AG10803 (cell line): Measurements from ENCODE around the gene CPEB3.

Experiments
- DNase-seq: peaks from one replicate; pipeline ENCODE4 v3.0.0; 2010; ENCODE audit warnings: low read depth
- H3K4me3 ChIP-seq: 2 replicates; pipeline ENCODE4 v1.5.1; 2011; ENCODE audit warnings: mild to moderate bottlenecking, low read length, control low read depth
- TF ChIP-seq, protein P1 (sequence below): conservative IDR thresholded peaks from 2 replicates; pipeline ENCODE4 v1.5.1; 2011; ENCODE audit warnings: mild to moderate bottlenecking, low read length, control low read depth, inconsistent platforms

CPEB3 gene

GRCh38 chr10:92102601-92103213, 188.2 kb downstream of the CPEB3 start:
- H3K4me3 ChIP-seq: no peak overlapping the region
- TF ChIP-seq, protein P1, sequence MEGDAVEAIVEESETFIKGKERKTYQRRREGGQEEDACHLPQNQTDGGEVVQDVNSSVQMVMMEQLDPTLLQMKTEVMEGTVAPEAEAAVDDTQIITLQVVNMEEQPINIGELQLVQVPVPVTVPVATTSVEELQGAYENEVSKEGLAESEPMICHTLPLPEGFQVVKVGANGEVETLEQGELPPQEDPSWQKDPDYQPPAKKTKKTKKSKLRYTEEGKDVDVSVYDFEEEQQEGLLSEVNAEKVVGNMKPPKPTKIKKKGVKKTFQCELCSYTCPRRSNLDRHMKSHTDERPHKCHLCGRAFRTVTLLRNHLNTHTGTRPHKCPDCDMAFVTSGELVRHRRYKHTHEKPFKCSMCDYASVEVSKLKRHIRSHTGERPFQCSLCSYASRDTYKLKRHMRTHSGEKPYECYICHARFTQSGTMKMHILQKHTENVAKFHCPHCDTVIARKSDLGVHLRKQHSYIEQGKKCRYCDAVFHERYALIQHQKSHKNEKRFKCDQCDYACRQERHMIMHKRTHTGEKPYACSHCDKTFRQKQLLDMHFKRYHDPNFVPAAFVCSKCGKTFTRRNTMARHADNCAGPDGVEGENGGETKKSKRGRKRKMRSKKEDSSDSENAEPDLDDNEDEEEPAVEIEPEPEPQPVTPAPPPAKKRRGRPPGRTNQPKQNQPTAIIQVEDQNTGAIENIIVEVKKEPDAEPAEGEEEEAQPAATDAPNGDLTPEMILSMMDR: no peak
- no peak for DNase-seq

DNA sequence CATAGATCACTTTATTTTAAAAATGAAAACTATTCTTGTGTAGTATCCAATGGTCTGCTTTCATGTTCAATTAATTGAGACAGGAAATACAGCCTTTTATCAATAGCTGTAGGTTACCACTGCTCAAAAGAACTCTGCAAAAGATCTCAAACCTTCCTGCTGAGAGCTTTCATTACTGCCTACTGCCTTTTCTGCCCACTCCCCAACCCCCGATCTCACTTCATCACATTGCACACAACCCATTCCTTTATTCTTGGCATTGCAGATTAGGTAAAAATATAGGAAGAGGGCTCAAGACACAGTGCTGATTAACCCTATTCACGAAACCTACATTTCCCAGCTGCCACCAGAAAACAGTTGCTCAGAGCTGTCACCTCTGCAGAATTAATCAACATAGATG, 195.9 kb downstream of the CPEB3 start:
- DNase-seq: no peak
- no peak overlapping the region for H3K4me3 ChIP-seq
- TF ChIP-seq, protein P1: no peak

DNA sequence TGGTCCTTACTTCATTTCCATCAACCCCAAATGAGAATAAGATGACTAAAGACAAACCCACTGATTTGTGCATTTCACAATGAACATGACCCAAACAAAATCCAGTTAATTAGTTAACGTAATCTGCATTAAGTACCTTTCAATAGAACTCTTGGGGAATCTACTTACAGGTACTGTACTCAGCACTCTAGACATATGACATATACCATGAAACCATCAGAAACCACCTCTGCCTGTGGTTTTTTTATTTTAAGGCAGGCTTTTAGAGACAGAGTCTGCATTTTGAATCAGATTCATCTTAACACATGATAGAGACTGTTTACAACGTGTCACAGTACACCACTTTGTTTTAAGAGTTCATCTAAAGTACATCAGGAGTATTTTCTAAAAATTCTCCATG, 198.9 kb downstream of the CPEB3 start:
- no peak overlapping the region for H3K4me3 ChIP-seq
- TF ChIP-seq, protein P1: no peak
- no peak for DNase-seq

- DNase-seq: peak; percentile 74
- H3K4me3 ChIP-seq: no peak overlapping the region
- TF ChIP-seq, protein P1: peak; percentile 92
Observed at GRCh38 chr10:92087750-92088395, 203.0 kb downstream of the CPEB3 start.

- TF ChIP-seq, protein P1: no peak
- peak; percentile 16 for DNase-seq
- no peak overlapping the region for H3K4me3 ChIP-seq
Observed at GRCh38 chr10:92082583-92083280, 208.1 kb downstream of the CPEB3 start.

GRCh38 chr10:92081641-92082040, 209.2 kb downstream of the CPEB3 start:
- TF ChIP-seq, protein P1: no peak
- peak; percentile 64 for DNase-seq

More at GRCh38 chr10:92081641-92082040, 209.2 kb downstream of the CPEB3 start:
- no peak overlapping the region for H3K4me3 ChIP-seq
